ENCODE measurements around the gene GRK7. TPM values are rescaled to one million over a fixed set of nuclear protein-coding genes. Genes with fewer than 3 reads are reported as not detected.

Gene GRK7
- total RNA-seq, 1 donor from 2014 or later: not detected

- Histone ChIP-seq H3K36me3 (ENCODE audit: insufficient read depth, low read length) (no peaks in the 10 kb centered on the region), H3K4me1 (ENCODE audit: insufficient read depth, low read length) (peaks cover 8% of the 10 kb centered on the region), H3K9ac (ENCODE audit: low read length) (no peak overlapping the region), H3K27me3 (ENCODE audit: insufficient read depth, low read length) (no peaks in the 10 kb centered on the region), H4K20me1 (ENCODE audit: insufficient read depth, low read length) (no peaks in the 10 kb centered on the region), H3K4me3 (ENCODE audit: insufficient read depth, low read depth, low read length) (no peak overlapping the region), H3K27ac (ENCODE audit: low read depth, low read length) (no peak overlapping the region), H2AFZ (ENCODE audit: low read depth, low read length) (no peak overlapping the region), H3K4me2 (ENCODE audit: low read length) (no peak overlapping the region), H3K79me2 (ENCODE audit: insufficient read depth, low read length) (no peaks in the 10 kb centered on the region), H3K9me3 (ENCODE audit: insufficient read depth, low read depth, low read length) (no peaks in the 10 kb centered on the region)
- Mint-ChIP-seq H3K27me3 (ENCODE audit: low read depth, unreplicated experiment) (peaks cover 13% of the 10 kb centered on the region), H3K4me1 (ENCODE audit: low read depth, unreplicated experiment) (peaks cover 11% of the 10 kb centered on the region), H3K4me3 (ENCODE audit: unreplicated experiment) (no peak overlapping the region), H3K36me3 (ENCODE audit: low read depth, unreplicated experiment) (peaks cover 8% of the 10 kb centered on the region), H3K9me3 (ENCODE audit: unreplicated experiment) (no peaks in the 10 kb centered on the region), H3K27ac (ENCODE audit: unreplicated experiment) (no peak overlapping the region)
- no peak for DNase-seq (ENCODE audit: low read depth)
- TF ChIP-seq, protein P1, sequence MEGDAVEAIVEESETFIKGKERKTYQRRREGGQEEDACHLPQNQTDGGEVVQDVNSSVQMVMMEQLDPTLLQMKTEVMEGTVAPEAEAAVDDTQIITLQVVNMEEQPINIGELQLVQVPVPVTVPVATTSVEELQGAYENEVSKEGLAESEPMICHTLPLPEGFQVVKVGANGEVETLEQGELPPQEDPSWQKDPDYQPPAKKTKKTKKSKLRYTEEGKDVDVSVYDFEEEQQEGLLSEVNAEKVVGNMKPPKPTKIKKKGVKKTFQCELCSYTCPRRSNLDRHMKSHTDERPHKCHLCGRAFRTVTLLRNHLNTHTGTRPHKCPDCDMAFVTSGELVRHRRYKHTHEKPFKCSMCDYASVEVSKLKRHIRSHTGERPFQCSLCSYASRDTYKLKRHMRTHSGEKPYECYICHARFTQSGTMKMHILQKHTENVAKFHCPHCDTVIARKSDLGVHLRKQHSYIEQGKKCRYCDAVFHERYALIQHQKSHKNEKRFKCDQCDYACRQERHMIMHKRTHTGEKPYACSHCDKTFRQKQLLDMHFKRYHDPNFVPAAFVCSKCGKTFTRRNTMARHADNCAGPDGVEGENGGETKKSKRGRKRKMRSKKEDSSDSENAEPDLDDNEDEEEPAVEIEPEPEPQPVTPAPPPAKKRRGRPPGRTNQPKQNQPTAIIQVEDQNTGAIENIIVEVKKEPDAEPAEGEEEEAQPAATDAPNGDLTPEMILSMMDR (IDR thresholded peaks at IDR 0.05; ENCODE audit: insufficient read depth, low read depth, low read length): no peak
- TF ChIP-seq EZH2 (IDR thresholded peaks at IDR 0.05; ENCODE audit: insufficient read depth, low read length): no peak
- FAIRE-seq: no peak
Observed at GRCh38 chr3:141793476-141794260, 30.5 kb downstream of the GRK7 start.

DNA sequence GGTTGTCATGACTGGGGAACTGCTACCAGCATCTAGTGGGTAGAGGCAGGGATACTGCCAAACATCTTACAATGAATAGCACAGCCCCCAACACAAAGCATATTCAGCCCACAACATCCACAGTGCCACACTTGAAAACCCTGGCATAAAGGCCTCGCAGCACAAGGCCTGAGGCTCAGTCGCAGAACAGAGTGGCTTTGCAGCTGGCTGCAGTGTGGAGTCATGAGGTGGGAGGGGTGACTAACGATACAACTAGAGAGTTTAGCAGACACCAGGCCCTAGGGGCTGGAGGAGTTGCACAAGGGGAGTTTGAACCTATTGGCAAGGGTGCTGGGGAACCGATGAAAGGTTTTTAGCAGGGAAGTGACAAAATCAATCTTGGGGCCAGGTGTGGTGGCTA, 32.1 kb downstream of the GRK7 start:
- H3K36me3 ChIP-seq (ENCODE audit: insufficient read depth, low read length): no peaks in the 10 kb centered on the region
- no peak for FAIRE-seq
- H3K9ac ChIP-seq (ENCODE audit: low read length): no peak overlapping the region
- no peak overlapping the region for H3K4me3 ChIP-seq (ENCODE audit: insufficient read depth, low read depth, low read length)
- peaks cover 11% of the 10 kb centered on the region for H3K4me1 Mint-ChIP-seq (ENCODE audit: low read depth, unreplicated experiment)
- no peak overlapping the region for H3K4me3 Mint-ChIP-seq (ENCODE audit: unreplicated experiment)
- no peaks in the 10 kb centered on the region for H4K20me1 ChIP-seq (ENCODE audit: insufficient read depth, low read length)
- H3K79me2 ChIP-seq (ENCODE audit: insufficient read depth, low read length): no peaks in the 10 kb centered on the region
- H3K27ac ChIP-seq (ENCODE audit: low read depth, low read length): no peak overlapping the region
- no peak for DNase-seq (ENCODE audit: low read depth)
- H3K36me3 Mint-ChIP-seq (ENCODE audit: low read depth, unreplicated experiment): peaks cover 8% of the 10 kb centered on the region
- no peak overlapping the region for H3K27ac Mint-ChIP-seq (ENCODE audit: unreplicated experiment)
- H3K4me2 ChIP-seq (ENCODE audit: low read length): no peak overlapping the region
- peaks cover 4% of the 10 kb centered on the region for H3K9me3 Mint-ChIP-seq (ENCODE audit: unreplicated experiment)
- H3K9me3 ChIP-seq (ENCODE audit: insufficient read depth, low read depth, low read length): no peaks in the 10 kb centered on the region
- H3K27me3 Mint-ChIP-seq (ENCODE audit: low read depth, unreplicated experiment): peaks cover 10% of the 10 kb centered on the region
- H3K4me1 ChIP-seq (ENCODE audit: insufficient read depth, low read length): peaks cover 8% of the 10 kb centered on the region
- no peak for TF ChIP-seq EZH2 (IDR thresholded peaks at IDR 0.05; ENCODE audit: insufficient read depth, low read length)
- TF ChIP-seq, protein P1 (IDR thresholded peaks at IDR 0.05; ENCODE audit: insufficient read depth, low read depth, low read length): no peak
- H2AFZ ChIP-seq (ENCODE audit: low read depth, low read length): no peak overlapping the region
- H3K27me3 ChIP-seq (ENCODE audit: insufficient read depth, low read length): no peaks in the 10 kb centered on the region

DNA sequence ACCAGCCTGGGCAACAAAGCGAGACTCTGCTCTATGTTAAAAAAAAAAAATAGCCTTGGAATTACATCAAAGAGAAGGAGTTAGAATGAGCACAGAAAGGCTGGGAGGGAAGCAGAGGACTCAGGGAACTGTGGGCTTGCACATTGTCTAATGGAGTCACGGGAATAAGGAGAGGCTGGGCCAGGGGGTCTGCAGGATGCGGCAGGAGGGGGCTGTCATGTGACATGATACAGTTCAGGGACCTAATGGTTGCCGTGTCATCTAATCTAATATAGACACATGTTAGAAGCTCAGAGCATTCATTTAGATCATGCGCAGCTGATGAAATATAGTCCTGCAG, 32.5 kb downstream of the GRK7 start:
- peaks cover 10% of the 10 kb centered on the region for H3K27me3 Mint-ChIP-seq (ENCODE audit: low read depth, unreplicated experiment)
- H3K9me3 ChIP-seq (ENCODE audit: insufficient read depth, low read depth, low read length): no peaks in the 10 kb centered on the region
- H3K79me2 ChIP-seq (ENCODE audit: insufficient read depth, low read length): no peaks in the 10 kb centered on the region
- peaks cover 8% of the 10 kb centered on the region for H3K4me1 ChIP-seq (ENCODE audit: insufficient read depth, low read length)
- no peak overlapping the region for H3K4me3 Mint-ChIP-seq (ENCODE audit: unreplicated experiment)
- no peaks in the 10 kb centered on the region for H4K20me1 ChIP-seq (ENCODE audit: insufficient read depth, low read length)
- peaks cover 11% of the 10 kb centered on the region for H3K4me1 Mint-ChIP-seq (ENCODE audit: low read depth, unreplicated experiment)
- H3K27me3 ChIP-seq (ENCODE audit: insufficient read depth, low read length): no peaks in the 10 kb centered on the region
- DNase-seq (ENCODE audit: low read depth) (no peak), FAIRE-seq (no peak)
- H3K4me2 ChIP-seq (ENCODE audit: low read length): no peak overlapping the region
- H3K27ac Mint-ChIP-seq (ENCODE audit: unreplicated experiment): no peak overlapping the region
- H3K27ac ChIP-seq (ENCODE audit: low read depth, low read length): no peak overlapping the region
- no peak overlapping the region for H3K4me3 ChIP-seq (ENCODE audit: insufficient read depth, low read depth, low read length)
- TF ChIP-seq EZH2 (IDR thresholded peaks at IDR 0.05; ENCODE audit: insufficient read depth, low read length): no peak
- TF ChIP-seq, protein P1 (IDR thresholded peaks at IDR 0.05; ENCODE audit: insufficient read depth, low read depth, low read length): no peak
- H3K36me3 ChIP-seq (ENCODE audit: insufficient read depth, low read length): no peaks in the 10 kb centered on the region
- peaks cover 8% of the 10 kb centered on the region for H3K36me3 Mint-ChIP-seq (ENCODE audit: low read depth, unreplicated experiment)
- H3K9me3 Mint-ChIP-seq (ENCODE audit: unreplicated experiment): peaks cover 8% of the 10 kb centered on the region
- H2AFZ ChIP-seq (ENCODE audit: low read depth, low read length): no peak overlapping the region
- no peak overlapping the region for H3K9ac ChIP-seq (ENCODE audit: low read length)
